Left cardiac atrium (tissue), 4 donors: ENCODE measurements around the gene ERBB4. TPM values are rescaled to one million over a fixed set of nuclear protein-coding genes. Genes with fewer than 3 reads are reported as not detected.
A peak's percentile ranks its signal among the peaks of the same experiment; 100 is the strongest.
"Not testable (repeated sequence)": the region's sequence is repeated elsewhere in the genome, so short reads cannot be mapped to it uniquely, and the experiment has no call there.

Experiments used
- ATAC-seq, 2 donors: fragments of 200-7000 bp; cut with Tn5 transposase; one replicate each; pipeline ENCODE4 v1.9.1; 2020; ENCODE audit warnings: mild to moderate bottlenecking in 2 of 2, moderate library complexity in 2 of 2
- DNase-seq: peaks from one replicate; pipeline ENCODE4 v3.0.0-alpha.2; 2020
- intact Hi-C, 2 donors: fragments of 100-400 bp; cut with DNase I; formaldehyde crosslinking; loops; one replicate each; pipeline versions ENCODE4 v1.14.1 to v1.15.1; 2022 to 2023
- total RNA-seq, 2 donors: library from RNA; stranded (reverse); fragmentation: NEBNext Ultra II Directional; extraction: Animal tissue kit (Norgen Biotek cat#: 25700); gene quantifications; one replicate each; pipeline ENCODE4 v1.2.1, GENCODE V29; 2021
- donor health status: DM: no; HTN: yes; CAD: no.
- donor health status: DM: no; HTN: yes; CAD: no; lungs with severe emphysema.
- donor health status: DM: yes; HTN: yes; CAD: no.
- donor health status: Dilated cardiomyopathy.

The ERBB4 gene
- total RNA-seq, 2 donors from 2014 or later = 17.9 to 20.6 TPM

GRCh38 chr2:211745295-211746097 is 793.1 kb downstream of the ERBB4 start:
- intact Hi-C loops = loop anchor here in 1 of 2 donors (5.0 kb wide), 1 partner anchor 822 kb away; no protein-coding TSS in a partner anchor
- DNase-seq (peak; percentile 31), ATAC-seq (peak; percentile 63 to 83)

- no peak for DNase-seq
- intact Hi-C loops = no loop called here
- no peak for ATAC-seq
These were observed 794.2 kb downstream of the ERBB4 start for GRCh38 chr2:211744379-211744778.

GRCh38 chr2:211741966-211742365 is 796.6 kb downstream of the ERBB4 start:
- DNase-seq (no peak), ATAC-seq (no peak)
- intact Hi-C loops = no loop called here

GRCh38 chr2:211737282-211737681 is 801.3 kb downstream of the ERBB4 start:
- ATAC-seq (no peak), DNase-seq (no peak)
- intact Hi-C loops = no loop called here

GRCh38 chr2:211730215-211730614 is 808.4 kb downstream of the ERBB4 start:
- ATAC-seq (no peak), DNase-seq (no peak)
- intact Hi-C loops = no loop called here

- intact Hi-C loops = no loop called here
- ATAC-seq = no peak
- no peak for DNase-seq
These were observed 809.2 kb downstream of the ERBB4 start for GRCh38 chr2:211729433-211729832.

GRCh38 chr2:211724933-211725332 is 813.7 kb downstream of the ERBB4 start:
- DNase-seq (peak; percentile 32), ATAC-seq (peak in 1 of 2 donors; percentile 79)
- intact Hi-C loops = no loop called here

- ATAC-seq (no peak), DNase-seq (no peak)
- intact Hi-C loops = no loop called here
These were observed 815.2 kb downstream of the ERBB4 start for GRCh38 chr2:211723398-211723797.

GRCh38 chr2:211722928-211723327 is 815.7 kb downstream of the ERBB4 start:
- DNase-seq = no peak
- intact Hi-C loops = no loop called here
- no peak for ATAC-seq

- ATAC-seq, intact Hi-C loops, DNase-seq: not testable (repeated sequence)
These were observed 816.7 kb downstream of the ERBB4 start for GRCh38 chr2:211721874-211722273.

- intact Hi-C loops = no loop called here
- no peak for DNase-seq
- no peak for ATAC-seq
These were observed 829.2 kb downstream of the ERBB4 start for GRCh38 chr2:211709389-211709788.

GRCh38 chr2:211692689-211693088 is 845.9 kb downstream of the ERBB4 start:
- DNase-seq (no peak), ATAC-seq (no peak)
- intact Hi-C loops = no loop called here

- ATAC-seq = peak in 1 of 2 donors; percentile 75
- intact Hi-C loops = no loop called here
- no peak for DNase-seq
These were observed 847.9 kb downstream of the ERBB4 start for GRCh38 chr2:211690736-211691135.

- intact Hi-C loops = no loop called here
- DNase-seq = no peak
- no peak for ATAC-seq
These were observed 850.4 kb downstream of the ERBB4 start for GRCh38 chr2:211688196-211688595.

- DNase-seq = no peak
- ATAC-seq = no peak
- intact Hi-C loops = no loop called here
These were observed 863.9 kb downstream of the ERBB4 start for GRCh38 chr2:211674715-211675114.

GRCh38 chr2:211673133-211673905 is 865.3 kb downstream of the ERBB4 start:
- ATAC-seq (no peak), DNase-seq (no peak)
- intact Hi-C loops = no loop called here

GRCh38 chr2:211671977-211672376 is 866.6 kb downstream of the ERBB4 start:
- DNase-seq = no peak
- intact Hi-C loops = no loop called here
- no peak for ATAC-seq

GRCh38 chr2:211665299-211665698 is 873.3 kb downstream of the ERBB4 start:
- ATAC-seq = no peak
- intact Hi-C loops = no loop called here
- no peak for DNase-seq

- intact Hi-C loops = no loop called here
- DNase-seq = no peak
- ATAC-seq = no peak
These were observed 874.3 kb downstream of the ERBB4 start for GRCh38 chr2:211664321-211664720.

- no peak for DNase-seq
- no peak for ATAC-seq
- intact Hi-C loops = no loop called here
These were observed 884.3 kb downstream of the ERBB4 start for GRCh38 chr2:211654211-211654780.
